AG08395 (cell line): ENCODE results near the gene BASP1.
"Not testable (repeated sequence)": the region's sequence is repeated elsewhere in the genome, so short reads cannot be mapped to it uniquely, and the experiment has no call there.

Experiments used
- DNase-seq: peaks from one replicate; pipeline ENCODE4 v3.0.0; 2012; ENCODE audit warnings: mixed read lengths, low spot score

Gene BASP1

GRCh38 chr5:17319095-17319494 is 101.7 kb downstream of the BASP1 start:
- DNase-seq: not testable (repeated sequence)

DNA sequence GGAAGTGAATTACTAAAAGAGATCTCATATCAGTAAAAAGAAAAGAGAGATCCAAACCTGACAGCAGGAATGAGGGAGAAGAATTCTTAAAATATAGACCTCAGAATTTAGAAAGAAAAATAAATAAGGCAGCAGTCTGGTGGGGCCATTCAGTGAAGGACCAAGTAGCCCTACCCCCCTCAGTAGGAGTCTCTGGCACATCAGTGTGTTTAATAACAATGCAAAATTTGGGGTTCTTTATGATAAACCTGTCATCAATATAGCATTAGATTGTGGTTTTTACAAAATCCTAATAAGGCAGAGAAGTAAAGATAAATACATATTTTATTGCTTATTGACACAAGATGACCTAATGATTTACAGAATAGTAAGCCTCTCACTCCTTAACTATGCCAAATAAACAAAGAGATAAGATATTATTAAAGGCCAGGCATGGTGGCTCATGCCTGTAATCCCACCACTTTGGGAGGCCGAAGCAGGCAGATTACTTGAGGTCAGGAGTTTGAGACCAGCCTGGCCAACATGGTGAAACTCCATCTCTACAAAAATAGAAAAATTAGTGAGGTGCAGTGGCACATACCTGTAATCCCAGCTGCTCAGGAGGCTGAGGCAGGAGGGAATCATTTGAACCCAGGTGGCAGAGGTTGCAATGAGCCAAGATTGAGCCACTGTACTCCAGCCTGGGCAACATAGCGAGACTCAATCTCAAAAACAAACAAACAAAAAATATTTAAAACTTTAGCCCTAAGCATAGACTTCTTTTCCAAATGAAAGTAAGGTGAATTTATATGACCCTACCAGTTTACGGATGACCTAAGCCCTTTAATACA is 108.6 kb downstream of the BASP1 start:
- DNase-seq: no peak
